Muscle of arm (tissue), 12 donors: ENCODE data around the gene KSR1. TPM values are rescaled to one million over a fixed set of nuclear protein-coding genes. Genes with fewer than 3 reads are reported as not detected.
"Not testable (repeated sequence)": the region's sequence is repeated elsewhere in the genome, so short reads cannot be mapped to it uniquely, and the experiment has no call there.

Experiments
- DNase-seq: peaks from one replicate; pipeline ENCODE4 v3.0.0-alpha.2; 2013
- polyA plus RNA-seq, 12 donors: library from polyadenylated mRNA; unstranded; fragments of 120-200 nt; gene quantifications; one replicate each; pipeline ENCODE4 v1.2.1, GENCODE V29; 2013; ENCODE audit not compliant: insufficient read length in 12 of 12

KSR1 gene
- polyA plus RNA-seq, 12 donors = 61.7 to 121 (median 95.5) TPM; not detected in 1

- DNase-seq = not testable (repeated sequence)
These were observed 30.7 kb upstream of the KSR1 start for GRCh38 chr17:27425571-27425970.

DNA sequence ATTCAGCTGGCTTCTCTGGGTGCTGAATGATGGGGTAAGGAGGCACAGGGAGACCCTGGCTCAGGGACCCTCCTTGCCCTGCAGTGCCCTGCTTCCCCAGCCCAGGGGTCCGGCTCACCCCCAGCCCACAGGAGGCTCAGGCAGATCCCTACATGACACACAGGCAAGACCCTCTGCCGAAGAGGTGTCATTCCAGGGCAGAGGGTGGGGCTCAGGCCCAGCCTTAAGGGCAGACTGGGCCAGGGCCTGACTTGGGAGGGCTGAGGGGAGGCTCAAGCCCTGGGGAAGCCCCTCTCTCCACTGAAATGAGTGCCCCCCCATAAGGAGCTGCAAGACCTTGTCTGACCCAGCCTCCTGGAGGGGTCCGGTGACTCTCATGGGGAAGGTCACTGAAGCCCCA, 30.3 kb upstream of the KSR1 start:
- DNase-seq = no peak

GRCh38 chr17:27426471-27426870, 29.8 kb upstream of the KSR1 start:
- not testable (repeated sequence) for DNase-seq

DNA sequence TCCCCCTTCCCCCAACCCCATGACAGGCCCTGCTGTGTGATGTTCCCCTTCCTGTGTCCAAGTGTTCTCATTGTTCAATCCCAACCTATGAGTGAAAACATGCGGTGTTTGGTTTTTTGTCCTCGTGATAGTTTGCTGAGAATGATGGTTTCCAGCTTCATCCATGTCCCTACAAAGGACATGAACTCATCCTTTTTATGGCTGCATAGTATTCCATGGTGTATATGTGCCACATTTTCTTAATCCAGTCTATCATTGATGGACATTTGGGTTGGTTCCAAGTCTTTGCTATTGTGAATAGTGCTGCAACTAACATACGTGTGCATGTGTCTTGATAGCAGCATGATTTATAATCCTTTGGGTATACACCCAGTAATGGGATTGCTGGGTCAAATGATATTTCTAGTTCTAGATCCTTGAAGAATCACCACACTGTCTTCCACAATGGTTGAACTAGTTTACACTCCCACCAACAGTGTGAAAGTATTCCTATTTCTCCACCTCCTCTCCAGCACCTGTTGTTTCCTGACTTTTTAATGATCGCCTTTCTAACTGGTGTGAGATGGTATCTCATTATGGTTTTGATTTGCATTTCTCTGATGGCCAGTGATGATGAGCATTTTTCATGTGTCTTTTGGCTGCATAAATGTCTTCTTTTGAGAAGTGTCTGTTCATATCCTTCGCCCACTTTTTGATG, 28.9 kb upstream of the KSR1 start:
- not testable (repeated sequence) for DNase-seq

GRCh38 chr17:27428781-27429505, 27.3 kb upstream of the KSR1 start:
- no peak for DNase-seq

- no peak for DNase-seq
These were observed 26.4 kb upstream of the KSR1 start for GRCh38 chr17:27429666-27430382.

DNA sequence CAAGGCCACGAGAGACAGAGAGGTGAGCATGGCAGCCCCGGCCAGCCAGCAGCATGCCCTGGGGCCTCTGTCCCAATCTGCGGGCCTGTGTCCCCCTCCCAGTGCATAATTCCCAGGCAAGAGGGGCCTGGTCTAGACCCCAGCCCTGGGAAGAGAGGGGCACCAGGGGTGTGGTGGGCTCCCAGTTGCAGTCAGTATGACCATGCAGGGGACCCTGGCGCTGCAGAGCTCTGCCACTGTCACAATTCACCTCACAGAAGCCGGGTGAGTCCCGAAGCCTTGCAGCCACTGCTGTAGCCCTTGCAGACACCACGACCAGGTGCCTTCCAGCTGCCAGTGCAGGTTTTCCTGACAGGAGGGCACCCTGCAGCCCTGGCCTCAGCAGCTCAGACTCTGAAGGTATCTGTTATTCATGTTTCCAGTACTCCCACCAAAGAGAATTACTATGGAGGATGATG, 25.8 kb upstream of the KSR1 start:
- no peak for DNase-seq

DNA sequence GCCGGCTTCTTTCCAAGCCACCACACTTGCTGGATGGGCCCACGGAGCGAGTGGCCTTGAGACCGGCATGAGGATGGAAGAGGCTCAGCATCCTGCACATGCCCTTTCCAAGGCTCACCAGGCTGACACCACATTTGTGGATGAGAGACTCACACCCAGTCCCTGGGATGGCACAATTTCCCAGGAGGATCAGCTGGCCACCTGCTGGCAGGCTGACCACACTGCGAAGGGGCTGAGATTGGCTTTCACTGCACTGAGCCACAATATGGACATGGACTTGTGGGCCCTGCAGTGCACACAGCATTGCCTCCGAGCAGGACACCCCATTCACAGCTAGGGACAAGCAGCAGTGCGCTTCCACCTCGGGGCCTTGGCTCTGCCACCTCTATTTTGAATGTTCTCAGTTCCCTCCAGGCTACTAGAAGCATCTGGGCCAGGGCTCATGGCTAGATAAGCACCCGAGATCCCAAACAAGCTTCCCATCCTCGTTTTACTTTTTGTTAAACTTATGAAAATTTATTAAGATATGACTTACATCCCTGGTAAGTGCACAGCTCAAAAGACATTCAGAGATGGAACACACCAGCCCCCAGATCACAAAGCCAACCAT, 25.3 kb upstream of the KSR1 start:
- DNase-seq = no peak

GRCh38 chr17:27433521-27433920, 22.7 kb upstream of the KSR1 start:
- no peak for DNase-seq

GRCh38 chr17:27435431-27436070, 20.7 kb upstream of the KSR1 start:
- DNase-seq = not testable (repeated sequence)

DNA sequence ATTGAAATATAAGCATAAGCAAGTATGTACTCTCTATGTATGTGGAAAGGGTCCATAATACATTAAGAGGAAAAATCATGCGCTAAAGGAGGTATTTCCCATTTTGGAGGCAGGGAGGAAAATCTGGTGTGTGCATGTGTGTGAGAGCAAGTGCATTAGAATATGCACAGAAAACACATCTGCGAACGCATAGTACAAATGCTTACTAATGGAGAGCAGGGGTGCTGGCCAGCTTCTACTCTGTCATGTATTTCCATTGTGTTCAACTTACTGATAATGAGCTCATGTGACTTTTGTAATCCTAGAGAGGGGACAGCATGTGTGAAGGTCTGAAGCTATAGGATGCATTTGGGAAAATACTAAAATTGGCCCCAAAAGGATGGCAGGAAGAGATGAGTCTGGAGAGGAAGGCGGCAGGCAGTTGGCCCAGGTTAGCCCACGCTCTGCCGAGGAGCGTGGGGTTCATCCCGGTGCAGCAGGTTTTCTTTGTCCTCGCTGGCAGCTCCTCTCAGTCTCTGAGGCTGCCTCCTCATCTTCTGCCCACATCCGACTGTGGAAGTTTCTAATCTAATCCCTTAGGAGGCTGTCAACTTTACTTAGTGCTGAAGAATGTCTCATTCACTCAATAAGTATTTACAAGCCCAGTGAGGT, 17.8 kb upstream of the KSR1 start:
- DNase-seq = no peak

DNA sequence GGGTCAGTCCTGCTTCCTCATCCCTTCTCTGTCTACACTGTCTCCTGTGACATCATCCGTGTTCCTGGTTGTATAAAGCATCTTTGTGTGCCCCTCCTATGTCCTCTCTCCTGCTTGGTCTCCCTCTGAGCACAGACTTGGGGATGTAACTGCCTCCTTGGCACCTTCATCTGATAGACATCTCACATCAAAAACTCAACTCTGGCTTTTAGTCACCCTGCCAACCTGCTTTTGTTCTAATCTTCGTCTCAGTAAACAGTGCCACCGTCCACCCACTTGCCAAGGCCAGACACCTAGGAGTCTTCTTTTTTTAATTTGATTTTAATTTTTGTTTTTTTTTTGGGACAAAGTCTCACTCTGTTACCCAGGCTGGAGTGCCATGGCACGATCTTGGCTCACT, 16.9 kb upstream of the KSR1 start:
- DNase-seq = no peak

- no peak for DNase-seq
These were observed 13.5 kb upstream of the KSR1 start for GRCh38 chr17:27442702-27443101.

- no peak for DNase-seq
These were observed 12.8 kb upstream of the KSR1 start for GRCh38 chr17:27443491-27443890.

DNA sequence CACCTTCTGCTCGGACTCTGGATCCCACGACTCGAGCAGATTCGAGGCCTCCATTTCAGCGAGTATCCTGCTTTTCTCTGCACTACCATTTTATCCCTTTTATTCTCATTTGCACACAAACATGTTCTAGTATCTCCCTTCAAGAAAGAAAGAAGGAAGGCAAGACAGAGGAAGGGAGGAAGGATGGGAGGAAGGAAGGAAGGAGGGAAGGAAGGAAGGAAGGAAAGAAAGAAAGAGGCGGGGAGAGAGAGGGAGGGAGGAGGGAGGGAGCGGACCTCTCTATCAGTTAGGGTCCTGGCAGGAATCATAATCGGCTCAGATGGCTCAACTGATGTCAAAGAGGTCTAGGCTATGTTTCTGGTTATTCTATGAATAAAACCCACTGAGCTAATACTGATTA, 10.3 kb upstream of the KSR1 start:
- no peak for DNase-seq

DNA sequence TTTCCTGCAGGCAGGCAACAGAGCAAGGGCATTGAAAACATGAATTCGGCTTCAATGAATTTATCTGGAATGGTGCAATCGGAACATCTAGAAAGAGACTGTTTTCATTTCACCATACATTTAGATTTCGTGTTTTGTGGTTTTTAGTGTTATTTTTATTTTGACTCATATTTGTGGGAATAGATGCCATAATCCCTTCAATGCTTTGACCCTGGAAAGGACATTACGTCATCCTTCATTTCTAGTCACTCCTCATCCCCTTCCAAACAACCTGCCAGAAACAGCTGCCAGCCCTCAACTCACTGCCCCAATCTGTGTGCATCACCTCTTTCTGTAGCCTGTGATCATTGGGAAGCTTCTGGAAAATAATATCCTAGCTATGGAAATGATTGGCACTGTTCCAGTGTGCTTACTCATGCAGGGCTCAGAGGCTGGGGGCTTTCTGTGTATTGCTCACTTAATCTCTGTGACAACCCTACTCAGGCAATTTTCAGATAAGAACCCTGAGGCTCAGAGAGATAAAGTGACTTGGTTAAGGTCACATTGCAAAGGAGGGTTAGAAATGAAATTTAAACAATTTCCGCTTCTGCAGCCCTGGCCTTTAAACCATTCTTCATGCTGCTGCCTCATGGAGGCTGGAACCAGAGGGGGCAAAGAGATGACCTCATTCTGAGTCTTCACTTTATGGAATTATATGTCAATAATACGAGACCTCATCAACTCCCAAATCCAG, 9.5 kb upstream of the KSR1 start:
- no peak for DNase-seq

DNA sequence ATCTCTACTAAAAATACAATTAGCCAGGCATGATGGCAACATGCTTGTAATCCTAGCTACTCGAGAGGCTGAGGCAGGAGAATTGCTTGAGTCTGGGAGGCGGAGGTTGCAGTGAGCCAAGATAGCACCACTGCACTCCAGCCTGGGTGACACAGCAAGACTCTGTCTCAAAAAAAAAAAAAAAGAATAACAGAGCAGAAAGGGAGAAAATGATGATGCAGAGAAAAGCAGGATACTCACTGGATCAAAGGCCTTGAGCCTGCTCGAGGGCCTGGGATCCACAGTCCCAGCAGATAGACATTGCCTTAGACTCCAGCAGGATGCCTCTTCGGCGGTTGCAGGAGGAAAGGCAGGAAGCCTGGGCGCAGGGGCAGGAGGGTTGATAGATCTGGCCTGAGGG, 7.7 kb upstream of the KSR1 start:
- not testable (repeated sequence) for DNase-seq

DNA sequence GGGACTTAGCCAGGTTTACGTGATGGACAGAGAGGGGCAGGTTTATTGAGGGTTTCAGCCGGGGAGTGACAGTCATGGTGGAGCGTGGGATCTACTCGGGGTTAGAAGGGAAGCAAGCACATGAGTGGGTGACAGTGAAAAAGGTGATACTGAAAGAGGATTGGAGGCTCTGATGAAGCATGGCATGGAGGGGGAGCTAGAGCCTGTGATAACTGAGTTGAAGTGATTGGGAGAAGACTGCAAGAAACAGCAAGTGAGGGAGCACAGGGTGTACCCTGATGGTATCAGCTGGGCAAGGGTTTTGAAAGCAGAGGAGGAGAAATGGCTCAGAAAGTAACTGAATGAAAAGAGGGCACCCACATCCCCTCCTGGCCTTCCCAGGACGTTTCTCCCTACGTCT, 6.7 kb upstream of the KSR1 start:
- no peak for DNase-seq

- DNase-seq = no peak
These were observed 6.3 kb upstream of the KSR1 start for GRCh38 chr17:27449988-27450387.

DNA sequence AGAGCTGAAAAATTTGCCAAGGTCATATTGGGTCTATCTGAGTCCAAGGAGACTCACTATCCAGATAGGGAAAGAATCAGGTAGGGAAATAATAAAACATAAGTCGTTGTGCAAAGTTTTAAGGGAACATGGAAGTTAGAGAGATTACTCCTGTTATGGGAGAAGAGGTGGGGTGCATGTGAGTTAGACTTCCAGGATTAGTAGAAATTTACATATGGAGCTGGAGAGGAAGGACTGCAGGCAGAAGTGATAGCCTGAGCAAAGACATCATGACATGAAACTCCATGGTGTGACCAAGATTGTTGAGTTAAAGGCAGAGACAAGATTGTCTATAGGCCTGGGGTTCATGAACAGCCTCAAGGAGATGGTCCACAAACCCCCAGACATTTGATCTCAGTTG, 5.8 kb upstream of the KSR1 start:
- no peak for DNase-seq

GRCh38 chr17:27451906-27452305, 4.3 kb upstream of the KSR1 start:
- no peak for DNase-seq
